A549 (cell line): ENCODE results near the gene SET. TPM values are rescaled to one million over a fixed set of nuclear protein-coding genes. Genes with fewer than 3 reads are reported as not detected.

Experiments
- ATAC-seq, 2 experiments: fragments of 200-7000 bp in 1 of 2; fragments of >200 bp in 1 of 2; cut with Nextera tagmentation in 1 of 2; cut with Tn5 transposase in 1 of 2; 3 replicates each; pipeline versions ENCODE4 v1.8.0 to v1.9.1; 2018 to 2020; ENCODE audit warnings: mild to moderate bottlenecking in 1 of 2, moderate library complexity in 1 of 2
- CTCF ChIA-PET: fragments of 300-600 bp; sonication (Branson Sonifier 250); formaldehyde crosslinking; extraction: SDS; loops from one replicate; lab custom pipeline; 2021; ENCODE audit warnings: antibody characterized with exemption, inconsistent platforms; lab: Yijun Ruan, JAX
- POLR2A ChIA-PET: fragments of 350-600 bp; formaldehyde crosslinking; extraction: SDS; loops from one replicate; lab custom pipeline; 2021; ENCODE audit warnings: antibody characterized with exemption, inconsistent platforms; lab: Yijun Ruan, JAX
- DNase-seq, 2 experiments: peaks; one replicate each; pipeline versions ENCODE4 v3.0.0 to v3.0.0-alpha.2; 2011 to 2016; ENCODE audit warnings: low read depth in 1 of 2, low spot score in 1 of 2
- FAIRE-seq: peaks from 2 replicates; lab custom pipeline; 2011; peaks lifted over from hg19 to GRCh38; lab: Jason Lieb, UNC
- H3K27ac ChIP-seq, 2 experiments: fragments of >200 bp; sonication (Bioruptor Twin); formaldehyde crosslinking; 3 replicates each; pipeline ENCODE4 v1.5.1; 2016 to 2017
- H3K4me1 ChIP-seq: fragments of >200 bp; sonication (Bioruptor Twin); formaldehyde crosslinking; 3 replicates; pipeline ENCODE4 v1.6.1; 2016
- H3K4me2 ChIP-seq: fragments of >200 bp; sonication (Bioruptor Twin); formaldehyde crosslinking; 3 replicates; pipeline ENCODE4 v1.6.1; 2016
- H3K4me3 ChIP-seq: fragments of >200 bp; sonication (Bioruptor Twin); formaldehyde crosslinking; 3 replicates; pipeline ENCODE4 v1.5.1; 2016
- H3K9me3 ChIP-seq: fragments of >200 bp; sonication (Bioruptor Twin); formaldehyde crosslinking; 3 replicates; pipeline ENCODE4 v1.6.1; 2016
- BHLHE40 ChIP-seq: IDR thresholded peaks from 2 replicates; pipeline ENCODE4 v1.6.1; 2012; ENCODE audit warnings: low read depth, low read length, inconsistent platforms
- CBX8 ChIP-seq: fragments of 200-600 bp; sonication (generic); IDR thresholded peaks from 2 replicates; pipeline ENCODE4 v1.6.1; 2016
- CHD2 ChIP-seq: fragments of 150-350 bp; IDR thresholded peaks from 2 replicates; pipeline ENCODE4 v1.6.1; 2014; ENCODE audit warnings: low read length; ENCODE audit not compliant: partially characterized antibody
- KDM1A ChIP-seq: fragments of 200-600 bp; sonication (generic); IDR thresholded peaks from 2 replicates; pipeline ENCODE4 v1.6.1; 2016; ENCODE audit warnings: low read depth, mild to moderate bottlenecking
- KDM5A ChIP-seq: fragments of 200-600 bp; sonication (generic); IDR thresholded peaks from 2 replicates; pipeline ENCODE4 v1.6.1; 2016; ENCODE audit warnings: antibody characterized with exemption, mild to moderate bottlenecking
- MAFK ChIP-seq: fragments of 450-650 bp; IDR thresholded peaks from 2 replicates; pipeline ENCODE4 v1.6.1; 2014; ENCODE audit not compliant: partially characterized antibody
- NFE2L2 ChIP-seq: fragments of 150-350 bp; conservative IDR thresholded peaks from 2 replicates; pipeline ENCODE4 v1.6.1; 2014; ENCODE audit warnings: low read length
- PHF8 ChIP-seq: fragments of 200-600 bp; sonication (generic); IDR thresholded peaks from 2 replicates; pipeline ENCODE4 v1.6.1; 2016; ENCODE audit warnings: low read depth, mild to moderate bottlenecking, antibody characterized with exemption, moderate library complexity, borderline replicate concordance
- RAD21 ChIP-seq, 2 experiments: fragments of >200 bp in 1 of 2; sonication (Bioruptor Twin) in 1 of 2; formaldehyde crosslinking in 1 of 2; IDR thresholded peaks in 1 of 2; conservative IDR thresholded peaks in 1 of 2; 2 replicates in 1 of 2; 3 replicates in 1 of 2; pipeline ENCODE4 v1.6.1; 2012 to 2018; ENCODE audit warnings: inconsistent platforms in 1 of 2
- RNF2 ChIP-seq: fragments of 200-600 bp; sonication (generic); IDR thresholded peaks from 2 replicates; pipeline ENCODE4 v1.6.1; 2016; ENCODE audit warnings: low read depth, mild to moderate bottlenecking, antibody characterized with exemption, moderate library complexity, borderline replicate concordance
- TP53 ChIP-seq: fragments of 250-450 bp; sonication (Bioruptor Pico); IDR thresholded peaks from 2 replicates; pipeline ENCODE4 v1.5.0; 2021; ENCODE audit warnings: mild to moderate bottlenecking, moderate library complexity
- ZSCAN20 ChIP-seq: fragments of 250-450 bp; sonication (Bioruptor Pico); IDR thresholded peaks from 2 replicates; pipeline ENCODE4 v1.8.0; 2022; ENCODE audit warnings: mild to moderate bottlenecking, moderate library complexity
- WGBS: methylation state at CpG from one replicate; pipeline ENCODE4 v1.1.6; 2017; ENCODE audit errors: missing lambda C conversion rate; 5-methylcytosine and 5-hydroxymethylcytosine counted together
- polyA plus RNA-seq, 4 experiments: library from polyadenylated mRNA; depleted of rRNA in 3 of 4; stranded (reverse); fragments of >200 nt; fragmentation: RNase III in 1 of 4; extraction: RNeasy Plus Mini Kit Qiagen cat#74134 plus additional on column Dnase treatment in 1 of 4; gene quantifications; 2 replicates in 3 of 4; 3 replicates in 1 of 4; pipeline ENCODE4 v1.2.3, GENCODE V29; 2011 to 2017
- TF ChIP-seq, protein P1 (sequence below): fragments of 250-450 bp; sonication (Bioruptor Pico); IDR thresholded peaks from 2 replicates; pipeline ENCODE4 v1.5.0; 2021; ENCODE audit warnings: mild to moderate bottlenecking, moderate library complexity, borderline replicate concordance
- TF ChIP-seq, protein P2 (sequence below): fragments of >200 bp; sonication (Bioruptor Twin); formaldehyde crosslinking; IDR thresholded peaks from 3 replicates; pipeline ENCODE4 v1.6.1; 2016
- TF ChIP-seq, protein P3 (sequence below): fragments of 150-350 bp; IDR thresholded peaks from 2 replicates; pipeline ENCODE4 v1.6.1; 2014; ENCODE audit warnings: low read depth, mild to moderate bottlenecking, low read length
- TF ChIP-seq, protein P4 (sequence below): IDR thresholded peaks from 2 replicates; pipeline ENCODE4 v1.6.1; 2012

SET gene
- polyA plus RNA-seq, 2 of the 4 experiments (the other 2 are of a cell fraction): 518 to 538 TPM

DNA sequence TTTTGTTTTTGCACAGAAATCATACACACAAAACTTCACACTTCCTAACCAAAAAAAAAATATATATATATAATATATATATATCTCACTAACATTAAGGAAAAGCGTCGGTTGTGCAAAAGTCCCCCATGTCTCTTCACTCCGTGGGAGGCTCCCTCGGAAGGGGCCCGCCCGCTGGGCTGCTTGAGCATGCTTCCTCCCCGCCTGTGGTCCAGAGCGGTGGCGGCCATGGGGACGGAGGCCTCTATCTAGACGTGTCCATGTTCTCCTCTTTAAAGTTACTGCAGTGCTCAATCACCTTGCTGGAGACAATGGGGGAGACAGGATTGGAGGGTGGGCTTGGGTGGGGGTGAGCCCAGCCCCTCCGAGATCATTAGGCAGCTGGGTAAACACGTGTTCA lies 42.1 kb downstream of the SET start:
- DNase-seq (no peak), ATAC-seq (no peak), FAIRE-seq (no peak)
- H3K27ac ChIP-seq: no peak overlapping the region
- ChIA-PET CTCF (interaction anchor here (0.6 to 3.6 kb wide), 8 partner anchors 13 to 1052 kb away, joined by 3 to 40 read pairs (median 3); partner anchors contain the start of gene ENDOG), POLR2A (no interaction called here)
- H3K9me3 ChIP-seq: no peaks in the 10 kb centered on the region
- 90% methylated on average over 13 of the region's 13 CpGs for WGBS
- H3K4me3 ChIP-seq: no peak overlapping the region
- H3K4me1 ChIP-seq: no peaks in the 10 kb centered on the region
- no peak overlapping the region for H3K4me2 ChIP-seq
- TF ChIP-seq CBX8 (no peak), NFE2L2 (no peak), PHF8 (no peak), MAFK (no peak), BHLHE40 (no peak), KDM1A (no peak), KDM5A (no peak)
- TF ChIP-seq, protein P1, sequence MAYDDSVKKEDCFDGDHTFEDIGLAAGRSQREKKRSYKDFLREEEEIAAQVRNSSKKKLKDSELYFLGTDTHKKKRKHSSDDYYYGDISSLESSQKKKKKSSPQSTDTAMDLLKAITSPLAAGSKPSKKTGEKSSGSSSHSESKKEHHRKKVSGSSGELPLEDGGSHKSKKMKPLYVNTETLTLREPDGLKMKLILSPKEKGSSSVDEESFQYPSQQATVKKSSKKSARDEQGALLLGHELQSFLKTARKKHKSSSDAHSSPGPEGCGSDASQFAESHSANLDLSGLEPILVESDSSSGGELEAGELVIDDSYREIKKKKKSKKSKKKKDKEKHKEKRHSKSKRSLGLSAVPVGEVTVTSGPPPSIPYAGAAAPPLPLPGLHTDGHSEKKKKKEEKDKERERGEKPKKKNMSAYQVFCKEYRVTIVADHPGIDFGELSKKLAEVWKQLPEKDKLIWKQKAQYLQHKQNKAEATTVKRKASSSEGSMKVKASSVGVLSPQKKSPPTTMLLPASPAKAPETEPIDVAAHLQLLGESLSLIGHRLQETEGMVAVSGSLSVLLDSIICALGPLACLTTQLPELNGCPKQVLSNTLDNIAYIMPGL: no peak
- TF ChIP-seq, protein P2, sequence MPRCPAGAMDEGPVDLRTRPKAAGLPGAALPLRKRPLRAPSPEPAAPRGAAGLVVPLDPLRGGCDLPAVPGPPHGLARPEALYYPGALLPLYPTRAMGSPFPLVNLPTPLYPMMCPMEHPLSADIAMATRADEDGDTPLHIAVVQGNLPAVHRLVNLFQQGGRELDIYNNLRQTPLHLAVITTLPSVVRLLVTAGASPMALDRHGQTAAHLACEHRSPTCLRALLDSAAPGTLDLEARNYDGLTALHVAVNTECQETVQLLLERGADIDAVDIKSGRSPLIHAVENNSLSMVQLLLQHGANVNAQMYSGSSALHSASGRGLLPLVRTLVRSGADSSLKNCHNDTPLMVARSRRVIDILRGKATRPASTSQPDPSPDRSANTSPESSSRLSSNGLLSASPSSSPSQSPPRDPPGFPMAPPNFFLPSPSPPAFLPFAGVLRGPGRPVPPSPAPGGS: no peak

DNA sequence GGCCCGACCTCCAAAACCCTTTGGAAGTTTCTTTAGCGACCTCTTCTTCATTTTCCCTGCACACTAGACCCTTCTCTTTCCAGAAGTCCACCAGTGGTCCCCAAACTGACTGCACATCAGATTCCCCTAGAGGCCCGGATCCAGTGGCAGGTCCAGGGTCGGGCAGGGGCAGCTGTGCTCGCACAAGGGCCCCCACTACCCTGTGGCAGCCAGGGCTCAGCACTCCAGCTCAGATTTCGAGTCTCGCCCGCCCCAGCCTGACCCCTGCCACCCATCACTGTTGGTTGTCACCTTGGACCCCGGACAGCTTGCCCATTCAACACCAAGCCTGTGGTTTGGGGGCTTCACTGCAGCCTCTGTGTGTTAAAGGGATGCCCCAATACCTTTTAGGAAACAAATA lies 42.7 kb downstream of the SET start:
- Histone ChIP-seq H3K9me3 (no peaks in the 10 kb centered on the region), H3K4me2 (no peak overlapping the region), H3K4me1 (no peaks in the 10 kb centered on the region), H3K27ac (no peak overlapping the region), H3K4me3 (no peak overlapping the region)
- WGBS: 71% methylated on average over 8 of the region's 9 CpGs
- TF ChIP-seq, protein P3, sequence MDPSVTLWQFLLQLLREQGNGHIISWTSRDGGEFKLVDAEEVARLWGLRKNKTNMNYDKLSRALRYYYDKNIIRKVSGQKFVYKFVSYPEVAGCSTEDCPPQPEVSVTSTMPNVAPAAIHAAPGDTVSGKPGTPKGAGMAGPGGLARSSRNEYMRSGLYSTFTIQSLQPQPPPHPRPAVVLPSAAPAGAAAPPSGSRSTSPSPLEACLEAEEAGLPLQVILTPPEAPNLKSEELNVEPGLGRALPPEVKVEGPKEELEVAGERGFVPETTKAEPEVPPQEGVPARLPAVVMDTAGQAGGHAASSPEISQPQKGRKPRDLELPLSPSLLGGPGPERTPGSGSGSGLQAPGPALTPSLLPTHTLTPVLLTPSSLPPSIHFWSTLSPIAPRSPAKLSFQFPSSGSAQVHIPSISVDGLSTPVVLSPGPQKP: no peak
- TF ChIP-seq, protein P1: no peak
- TF ChIP-seq RAD21 (conservative IDR thresholded peaks at IDR 0.05 in 1 of 2, IDR thresholded peaks at IDR 0.05 in 1 of 2) (no peak), ZSCAN20 (no peak), RNF2 (no peak), TP53 (CRISPR knock-in tag) (no peak), CHD2 (no peak), MAFK (no peak)
- TF ChIP-seq, protein P4, sequence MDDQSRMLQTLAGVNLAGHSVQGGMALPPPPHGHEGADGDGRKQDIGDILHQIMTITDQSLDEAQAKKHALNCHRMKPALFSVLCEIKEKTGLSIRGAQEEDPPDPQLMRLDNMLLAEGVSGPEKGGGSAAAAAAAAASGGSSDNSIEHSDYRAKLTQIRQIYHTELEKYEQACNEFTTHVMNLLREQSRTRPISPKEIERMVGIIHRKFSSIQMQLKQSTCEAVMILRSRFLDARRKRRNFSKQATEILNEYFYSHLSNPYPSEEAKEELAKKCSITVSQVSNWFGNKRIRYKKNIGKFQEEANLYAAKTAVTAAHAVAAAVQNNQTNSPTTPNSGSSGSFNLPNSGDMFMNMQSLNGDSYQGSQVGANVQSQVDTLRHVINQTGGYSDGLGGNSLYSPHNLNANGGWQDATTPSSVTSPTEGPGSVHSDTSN: no peak
- POLR2A ChIA-PET: no interaction called here
- DNase-seq (no peak), ATAC-seq (no peak), FAIRE-seq (no peak)
- CTCF ChIA-PET: interaction anchor here (0.6 to 3.6 kb wide), 11 partner anchors 12 to 418 kb away, joined by 3 to 40 read pairs (median 8); partner anchors contain the start of gene ENDOG
